NCI-H2107 (cell line): ENCODE data around the gene ZFTA.
"Not testable (repeated sequence)": the region's sequence is repeated elsewhere in the genome, so short reads cannot be mapped to it uniquely, and the experiment has no call there.

ENCODE experiments used
- DNase-seq: peaks from one replicate; lab custom pipeline; 2025; lab: John Stamatoyannopoulos, UW

ZFTA gene

DNA sequence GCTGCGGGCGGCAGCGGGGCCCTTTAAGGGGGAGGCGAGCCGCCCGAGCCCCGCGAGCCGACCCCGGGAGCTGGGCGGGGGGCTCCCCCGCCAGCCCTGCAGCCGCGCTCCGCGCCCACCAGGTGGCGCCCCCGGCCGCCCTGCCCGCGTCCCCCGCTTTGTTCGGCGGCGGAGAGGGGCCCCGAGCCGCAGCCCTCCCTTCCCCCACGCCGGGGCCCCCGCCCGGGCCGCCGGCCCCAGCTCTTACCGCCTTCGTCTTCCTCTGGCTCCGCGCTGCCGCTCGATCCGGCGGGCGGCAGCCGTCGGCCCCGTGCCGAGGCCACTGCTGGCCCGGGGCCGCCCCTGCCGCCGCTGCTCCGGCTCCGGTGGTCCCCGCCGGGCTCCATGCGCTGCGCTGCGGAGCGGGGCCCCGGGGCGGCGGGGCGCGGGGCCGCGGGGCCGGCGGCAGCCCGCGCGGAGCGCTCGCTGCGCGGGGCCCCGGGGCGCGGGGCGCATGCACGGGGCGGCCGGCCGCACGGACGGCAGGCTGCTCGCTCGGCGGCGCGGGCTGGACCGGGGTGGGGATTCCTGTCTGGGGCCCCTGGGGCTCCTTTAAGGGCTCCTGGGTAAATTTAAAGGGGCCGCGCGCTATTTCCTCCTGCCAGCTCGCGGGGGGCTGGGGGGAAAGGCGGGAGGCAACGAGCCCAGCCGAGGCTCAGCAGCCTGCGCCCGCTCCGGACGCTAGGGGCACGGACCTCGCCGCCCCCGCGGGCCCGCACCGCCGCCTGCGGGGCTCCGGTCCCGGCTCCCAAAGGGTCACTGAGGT lies at the start of gene ZFTA:
TSS of gene ZFTA (minus strand) at position 539 of the 805 bp plus-strand sequence. CDS start at position 386, 153 bp downstream.
- no peak for DNase-seq

DNA sequence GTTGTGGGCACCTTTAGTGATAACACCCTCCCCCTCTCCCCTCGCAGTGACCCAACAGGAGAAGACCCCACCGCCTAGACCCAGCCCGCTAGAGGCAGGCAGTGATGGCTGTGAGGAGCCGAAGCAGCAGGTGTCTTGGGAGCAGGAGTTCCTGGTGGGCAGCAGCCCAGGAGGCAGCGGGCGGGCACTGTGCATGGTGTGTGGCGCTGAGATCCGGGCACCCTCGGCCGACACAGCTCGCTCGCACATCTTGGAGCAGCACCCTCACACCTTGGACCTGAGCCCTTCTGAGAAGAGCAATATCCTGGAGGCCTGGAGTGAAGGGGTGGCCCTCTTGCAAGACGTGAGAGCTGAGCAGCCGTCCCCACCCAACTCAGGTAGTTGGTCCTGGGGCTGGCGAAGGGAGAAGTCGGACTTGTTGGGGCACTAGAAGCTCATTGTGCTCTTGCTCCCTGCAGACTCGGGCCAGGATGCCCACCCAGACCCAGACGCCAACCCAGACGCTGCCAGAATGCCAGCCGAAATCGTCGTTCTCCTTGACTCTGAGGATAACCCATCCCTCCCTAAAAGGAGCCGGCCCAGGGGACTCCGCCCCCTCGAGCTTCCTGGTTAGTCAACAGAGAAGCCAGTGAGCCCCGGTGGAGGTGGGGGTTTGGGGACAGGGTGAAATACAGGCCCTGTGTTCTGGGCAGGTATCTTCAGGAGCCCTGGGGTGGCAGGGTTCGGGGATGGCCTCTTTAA lies 49.4 kb upstream of the ZFTA start:
- DNase-seq, result no peak

DNA sequence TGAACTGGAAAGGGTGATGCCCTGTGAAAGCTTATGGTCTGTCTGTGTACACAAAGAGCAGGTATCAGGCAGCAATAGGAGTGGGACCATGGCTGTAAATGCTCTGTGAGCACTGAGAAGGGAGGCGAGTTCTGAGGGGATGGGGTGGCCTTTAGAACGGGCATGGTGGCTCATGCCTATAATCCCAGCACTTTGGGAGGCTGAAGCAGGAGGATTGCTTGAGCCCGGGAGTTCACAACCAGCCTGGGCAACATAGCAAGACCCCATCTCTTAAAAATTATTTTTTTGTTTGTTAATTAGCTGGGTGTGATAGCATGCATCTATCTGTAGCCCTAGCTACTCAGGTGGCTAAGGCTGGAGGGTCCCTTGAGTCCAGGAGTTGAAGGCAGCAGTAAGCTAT lies 48.2 kb upstream of the ZFTA start:
- DNase-seq, result no peak

DNA sequence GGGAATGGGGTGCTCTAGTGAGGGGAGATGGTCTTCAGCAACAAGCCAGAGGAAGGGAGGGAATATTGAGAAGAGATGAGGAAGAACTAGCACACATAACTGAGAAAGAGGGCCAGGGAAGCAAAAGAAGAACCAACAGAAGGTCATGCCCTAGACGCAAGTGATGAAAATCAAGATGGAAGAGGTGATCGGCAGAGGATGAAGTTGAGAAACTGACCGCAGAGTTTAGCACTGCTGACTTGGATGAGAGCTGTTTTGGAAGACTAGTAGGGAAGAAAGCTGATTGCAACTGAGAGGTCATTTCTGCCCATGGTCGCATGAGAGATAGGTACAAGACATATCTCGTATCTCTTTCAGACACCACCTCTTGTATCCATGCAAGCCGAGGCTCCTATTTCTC lies 47.6 kb upstream of the ZFTA start:
- DNase-seq, result no peak

DNA sequence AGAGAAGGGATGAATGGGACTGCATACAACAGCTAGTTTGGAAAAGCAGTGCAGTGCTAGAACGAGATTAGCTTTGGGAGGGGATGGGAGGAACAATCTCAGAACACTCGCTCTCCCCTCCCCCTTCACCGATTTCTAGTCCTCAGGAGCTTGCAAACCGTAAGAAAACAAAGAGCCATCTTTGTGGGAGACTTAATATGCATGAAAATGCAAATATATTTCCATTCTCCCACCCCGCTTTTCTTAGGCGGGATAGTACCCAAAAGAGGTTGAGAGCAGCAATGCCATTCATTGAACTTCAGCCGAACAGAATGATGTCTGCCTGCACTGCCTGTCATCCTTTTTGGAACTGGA lies 45.8 kb upstream of the ZFTA start:
- DNase-seq, result no peak

DNA sequence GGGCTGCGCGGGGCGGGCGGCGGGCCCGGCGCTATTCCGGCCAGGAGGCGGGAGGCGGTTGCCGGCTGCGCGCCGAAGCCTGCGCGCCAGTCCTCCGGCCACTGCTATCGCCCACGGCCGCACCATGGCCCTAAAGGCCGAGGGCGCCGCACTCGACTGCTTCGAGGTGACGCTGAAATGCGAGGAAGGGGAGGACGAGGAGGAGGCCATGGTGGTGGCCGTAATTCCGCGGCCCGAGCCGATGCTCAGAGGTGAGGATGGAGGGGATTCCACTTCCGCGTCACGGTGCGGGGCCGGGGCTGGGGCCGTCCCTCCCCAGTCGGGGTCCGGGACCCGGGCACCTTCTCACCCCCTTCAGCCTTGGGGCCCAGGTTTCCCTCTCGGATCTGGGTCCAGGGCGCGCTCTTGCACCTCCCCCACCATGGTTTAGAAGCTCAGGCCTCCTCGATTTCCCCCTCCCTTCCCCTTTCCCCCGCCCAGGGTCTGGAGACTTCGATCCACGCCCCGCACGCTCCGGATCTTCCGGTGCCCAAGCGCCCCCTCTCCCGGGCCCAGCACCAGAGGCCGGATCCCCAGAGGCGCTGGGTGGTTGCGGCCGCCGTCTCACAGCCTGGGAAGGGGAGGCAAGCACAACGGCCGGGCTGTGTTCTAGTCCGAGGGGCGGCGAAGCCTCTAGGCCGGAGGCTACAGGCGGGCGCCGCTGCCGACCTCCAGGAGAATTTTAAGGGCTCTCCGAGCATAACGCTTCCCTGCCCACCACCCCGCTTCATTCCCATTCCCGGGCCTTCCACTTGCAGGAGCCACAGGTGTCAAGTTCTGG lies 45.2 kb upstream of the ZFTA start:
- DNase-seq, result no peak

DNA sequence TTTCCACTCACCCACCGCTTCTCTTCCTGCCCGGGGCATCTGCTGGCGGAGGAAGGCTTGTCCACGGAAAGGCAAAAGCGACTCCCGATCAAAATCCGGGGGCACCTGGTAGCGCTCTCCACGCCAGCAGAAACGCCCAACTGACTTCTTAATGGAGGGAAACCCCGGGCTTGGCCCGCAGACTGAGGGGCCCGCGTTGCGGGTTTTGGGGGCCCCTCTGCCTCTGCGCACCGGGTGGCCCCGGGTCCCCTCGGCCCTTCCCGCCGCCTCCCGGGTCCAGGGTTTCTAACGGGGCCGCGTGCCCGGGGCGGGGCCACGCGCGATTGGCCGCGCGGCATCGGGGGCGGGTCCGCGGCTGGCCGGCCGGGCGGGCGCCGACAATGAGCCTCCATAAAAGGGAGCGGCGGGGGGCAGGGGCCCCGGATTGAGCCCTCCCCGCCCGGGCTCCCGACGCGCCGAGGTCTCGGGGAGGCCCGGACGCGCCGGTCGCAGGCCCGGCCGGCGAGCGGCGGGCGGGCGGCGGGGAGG lies 44.5 kb upstream of the ZFTA start, which contains the start of gene SPINDOC:
TSS of gene SPINDOC (plus strand) at position 422 of the 528 bp plus-strand sequence. CDS start 231 bp downstream, outside the sequence.
- peak; percentile 67 for DNase-seq

DNA sequence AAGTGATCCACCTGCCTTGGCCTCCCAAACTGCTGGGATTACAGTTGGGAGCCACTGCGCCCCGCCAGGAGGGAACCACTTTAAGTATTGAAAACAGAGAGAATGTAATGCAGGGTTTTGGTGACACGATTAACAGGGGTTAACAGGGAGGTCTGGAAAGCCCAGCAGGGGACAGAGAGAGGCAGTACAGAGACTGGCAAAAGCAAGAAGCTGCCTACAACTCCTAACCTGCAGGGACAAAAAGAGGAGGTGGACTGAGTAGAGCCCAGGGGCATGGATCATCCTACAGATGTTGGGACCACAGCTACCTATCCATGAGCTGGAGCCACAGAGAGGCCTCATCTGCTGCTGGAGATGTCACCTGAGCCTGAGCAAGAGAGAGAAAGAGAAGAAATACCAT lies 42.9 kb upstream of the ZFTA start:
- no peak for DNase-seq

DNA sequence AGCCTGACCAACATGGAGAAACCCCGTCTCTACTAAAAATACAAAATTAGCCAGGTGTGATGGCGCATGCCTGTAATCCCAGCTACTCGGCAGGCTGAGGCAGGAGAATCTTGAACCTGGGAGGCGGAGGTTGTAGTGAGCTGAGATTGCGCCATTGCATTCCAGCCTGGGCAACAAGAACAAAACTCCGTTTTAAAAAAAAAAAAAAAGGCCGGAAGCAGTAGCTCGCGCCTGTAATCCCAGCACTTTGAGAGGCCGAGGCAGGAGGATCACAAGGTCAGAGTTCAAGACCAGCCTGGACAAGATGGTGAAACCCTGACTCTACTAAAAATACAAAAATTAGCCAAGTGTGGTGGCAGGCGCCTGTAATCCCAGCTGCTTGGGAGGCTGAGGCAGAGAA lies 41.8 kb upstream of the ZFTA start:
- not testable (repeated sequence) for DNase-seq

DNA sequence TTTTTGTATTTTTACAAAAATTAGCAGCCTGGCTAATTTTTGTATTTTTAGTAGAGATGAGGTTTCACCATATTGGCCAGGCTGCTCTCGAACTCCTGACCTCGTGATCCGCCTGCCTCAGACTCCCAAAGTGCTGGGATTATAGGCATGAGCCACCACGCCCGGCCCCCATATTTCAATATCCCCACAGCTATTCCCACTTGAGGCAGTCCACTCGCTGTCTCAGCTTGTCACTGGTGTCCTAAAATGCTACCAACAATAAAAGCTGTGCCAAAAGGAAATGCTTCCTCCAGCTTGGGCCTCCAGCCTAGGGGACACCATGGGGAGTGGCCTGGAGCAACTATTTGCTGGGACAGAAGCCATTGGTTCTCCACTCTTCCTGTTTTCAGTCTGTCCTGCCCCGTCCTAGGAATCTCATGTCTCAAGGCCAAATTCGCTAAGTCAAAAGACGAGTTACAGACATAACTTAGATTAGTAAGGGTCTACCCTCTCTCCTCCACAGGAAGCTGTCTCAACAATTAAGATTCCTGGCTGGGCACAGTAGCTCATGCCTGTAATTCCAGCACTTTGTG lies 37.4 kb upstream of the ZFTA start:
- DNase-seq, result no peak

DNA sequence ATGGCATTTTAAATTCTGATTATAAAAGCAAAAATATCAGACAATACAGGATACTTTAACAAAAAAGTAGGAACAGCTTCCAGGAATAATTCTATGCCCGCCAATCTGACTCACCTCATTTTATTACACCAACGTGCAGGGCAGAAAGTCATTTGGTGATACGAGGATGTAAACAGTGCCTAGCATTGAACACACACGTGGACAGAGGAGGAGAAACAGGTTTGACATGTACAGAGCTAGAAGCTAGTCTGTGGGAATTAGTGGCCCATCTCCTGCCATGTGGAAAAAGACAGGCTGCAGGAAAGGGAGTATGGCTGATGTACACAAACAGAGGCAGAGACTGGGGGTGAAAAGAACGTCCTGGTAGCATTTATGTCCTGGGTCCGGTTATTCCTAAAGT lies 35.7 kb upstream of the ZFTA start:
- DNase-seq, result no peak

DNA sequence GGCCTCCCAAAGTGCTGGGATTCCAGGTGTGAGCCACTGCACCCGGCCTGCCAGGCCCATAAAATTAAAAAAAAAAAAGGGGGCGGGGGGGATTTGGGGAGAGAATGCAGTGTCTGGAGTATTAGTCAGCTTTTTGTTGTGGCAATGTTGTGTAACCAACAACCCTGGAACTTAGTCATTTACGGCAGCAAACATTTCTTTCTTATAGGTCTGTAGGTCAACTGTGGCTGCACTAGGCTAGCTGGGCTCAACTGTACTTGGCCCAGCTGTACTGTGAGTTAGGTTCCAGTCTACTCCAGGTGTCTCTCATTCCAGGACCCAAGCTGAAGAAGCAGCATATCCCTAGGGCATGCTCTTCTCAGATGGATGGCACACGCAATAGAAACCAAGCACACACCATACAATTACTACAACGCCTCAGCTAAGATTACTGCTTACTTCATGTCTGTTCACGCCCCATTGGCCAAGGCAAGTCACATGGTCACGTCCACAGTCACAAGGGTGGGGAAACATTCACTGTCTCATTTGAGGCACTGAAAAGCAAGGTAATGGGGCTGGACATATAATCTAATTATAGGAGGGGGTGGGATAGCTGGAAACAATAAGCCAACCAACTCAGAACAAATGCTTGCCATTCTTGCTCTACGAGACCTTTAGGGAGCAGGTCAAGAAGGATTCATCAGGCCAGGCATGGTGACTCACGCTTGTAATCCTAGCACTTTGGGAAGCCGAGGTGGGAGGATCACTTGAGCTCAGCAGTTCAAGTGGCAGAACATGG lies 34.3 kb upstream of the ZFTA start:
- no peak for DNase-seq

DNA sequence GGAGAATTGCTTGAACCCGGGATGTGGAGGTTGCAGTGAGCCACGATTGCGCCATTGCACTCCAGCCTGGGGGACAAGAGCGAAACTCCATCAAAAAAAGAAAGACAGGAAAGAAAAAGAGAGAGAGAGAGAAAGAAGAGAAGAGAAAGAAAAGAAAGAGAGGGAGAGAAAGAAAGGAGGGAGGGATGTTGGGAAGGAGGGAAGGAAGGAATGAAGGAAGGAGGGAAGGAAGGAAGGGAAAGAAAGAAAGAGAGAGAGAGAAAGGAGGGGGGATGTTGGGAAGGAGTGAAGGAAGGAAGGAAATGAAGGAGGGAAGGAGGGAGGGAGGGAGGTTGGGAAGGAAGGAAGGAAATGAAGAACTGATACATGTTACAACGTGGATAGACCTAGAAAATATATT lies 32.3 kb upstream of the ZFTA start:
- no peak for DNase-seq

DNA sequence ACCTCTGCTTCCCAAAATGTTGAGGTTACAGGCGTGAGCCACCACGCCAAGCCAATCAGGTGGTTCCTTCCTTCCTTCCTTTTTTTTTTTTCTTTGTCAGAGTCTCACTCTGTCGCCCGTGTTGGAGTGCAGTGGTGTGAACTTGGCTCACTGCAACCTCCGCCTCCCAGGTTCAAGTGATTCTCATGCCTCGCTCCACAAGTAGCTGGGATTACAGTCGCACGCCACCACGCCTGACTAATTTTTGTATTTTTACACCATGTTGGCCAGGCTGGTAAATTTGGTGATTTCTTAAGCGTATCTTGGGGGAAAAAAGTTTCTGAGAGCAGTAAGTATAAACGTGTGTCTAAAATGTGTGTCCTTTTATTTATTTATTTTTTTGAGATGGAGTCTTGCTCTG lies 26.5 kb upstream of the ZFTA start:
- no peak for DNase-seq

DNA sequence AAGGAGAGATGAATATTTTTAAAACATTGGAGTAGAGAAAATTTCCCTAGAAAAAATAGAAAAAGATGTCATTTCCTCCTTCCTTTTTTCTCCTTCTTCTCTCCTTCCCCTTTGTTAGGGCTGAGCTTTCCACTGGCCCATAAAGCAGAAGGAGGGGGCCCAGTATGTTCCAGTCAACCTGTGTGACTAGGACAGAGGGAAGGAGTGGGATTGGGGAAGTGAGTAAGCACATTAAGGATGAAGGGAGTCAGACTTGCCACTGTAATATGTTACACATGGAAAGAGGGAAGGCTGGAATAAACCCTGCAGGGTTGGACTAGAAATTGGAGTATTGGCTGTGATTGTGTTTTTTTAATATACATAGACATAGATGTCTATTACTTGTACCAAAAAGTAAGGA lies 24.6 kb upstream of the ZFTA start:
- no peak for DNase-seq

DNA sequence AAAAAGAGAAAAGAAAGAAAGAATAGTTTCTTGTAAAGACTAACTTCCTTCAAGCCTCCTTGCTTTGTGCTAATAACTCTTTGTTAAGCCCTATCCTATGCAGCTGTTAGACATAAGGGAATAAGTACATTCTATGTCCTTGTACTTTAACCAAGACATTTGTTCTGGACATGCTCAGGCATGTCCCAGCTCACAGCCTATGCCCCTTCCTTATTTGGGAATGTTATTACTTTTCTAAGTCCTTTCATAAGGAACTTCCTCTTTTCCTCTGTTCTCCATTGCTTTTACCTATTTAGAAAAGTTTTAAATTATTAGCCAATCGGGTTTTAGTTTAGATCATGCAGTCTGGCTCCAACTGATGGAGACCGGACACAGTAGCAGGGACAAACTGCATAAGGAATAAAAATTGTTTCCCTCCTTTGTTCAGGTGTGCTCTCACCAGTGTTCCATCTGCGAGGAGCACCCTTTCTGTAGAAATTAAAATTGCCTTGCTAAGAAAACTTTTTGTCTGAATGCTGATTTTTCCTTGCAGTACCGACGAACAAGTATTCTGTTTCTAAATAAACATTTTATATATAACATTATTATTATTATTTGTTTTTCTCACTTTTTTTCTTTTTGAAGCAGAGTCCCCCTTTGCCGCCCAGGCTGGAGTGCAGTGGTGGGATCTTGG lies 23.1 kb upstream of the ZFTA start:
- no peak for DNase-seq

DNA sequence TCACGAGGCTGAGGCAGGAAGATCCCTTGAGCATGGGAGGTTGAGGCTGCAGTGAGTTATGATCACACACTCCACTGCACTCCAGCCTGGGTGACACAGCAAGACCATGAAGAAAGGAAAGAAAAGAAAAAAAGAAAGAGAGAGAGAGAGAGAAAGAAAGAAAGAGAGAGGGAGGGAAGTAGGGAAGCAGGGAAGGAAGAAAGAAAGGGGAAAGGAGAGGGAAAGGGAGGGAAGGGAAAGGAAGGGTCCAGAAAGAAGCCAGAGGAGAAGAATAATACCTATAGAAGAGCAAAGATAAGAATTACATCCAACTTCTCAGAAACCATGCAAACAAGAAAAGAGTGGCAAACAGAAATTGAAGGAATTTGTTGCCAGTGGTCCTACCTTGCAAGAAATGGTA lies 17.2 kb upstream of the ZFTA start:
- DNase-seq, result no peak

DNA sequence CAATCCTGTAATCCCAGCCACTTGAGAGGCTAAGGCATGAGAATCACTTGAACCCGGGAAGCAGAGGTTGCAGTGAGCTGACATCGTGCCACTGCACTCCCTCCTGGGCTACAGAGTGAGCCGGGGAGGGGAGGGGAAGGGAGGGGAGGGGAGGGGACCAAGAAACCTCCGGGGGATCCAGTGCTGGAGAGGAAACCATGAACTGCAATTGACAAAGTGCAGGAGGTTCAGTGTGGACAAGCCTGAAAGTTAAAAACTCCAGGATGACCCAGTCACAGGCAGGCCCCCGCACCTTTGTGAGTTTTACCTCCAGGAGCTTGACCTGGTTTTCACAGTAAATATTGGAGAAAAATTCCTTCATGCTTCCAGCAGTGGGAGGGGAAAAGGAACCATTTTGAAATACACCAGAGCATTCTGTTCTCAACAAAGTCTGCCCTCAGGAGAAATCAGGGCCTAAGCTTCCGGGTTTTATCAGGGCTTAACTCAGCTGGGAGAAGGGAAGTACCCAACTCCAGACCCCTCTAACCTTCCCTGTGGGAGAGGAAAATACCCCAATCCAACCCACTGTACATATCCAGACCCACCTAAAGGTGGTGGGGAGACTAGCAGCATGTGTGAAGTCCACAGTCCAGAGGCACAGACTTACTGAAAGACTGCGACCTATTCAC lies 15.5 kb upstream of the ZFTA start:
- no peak for DNase-seq

DNA sequence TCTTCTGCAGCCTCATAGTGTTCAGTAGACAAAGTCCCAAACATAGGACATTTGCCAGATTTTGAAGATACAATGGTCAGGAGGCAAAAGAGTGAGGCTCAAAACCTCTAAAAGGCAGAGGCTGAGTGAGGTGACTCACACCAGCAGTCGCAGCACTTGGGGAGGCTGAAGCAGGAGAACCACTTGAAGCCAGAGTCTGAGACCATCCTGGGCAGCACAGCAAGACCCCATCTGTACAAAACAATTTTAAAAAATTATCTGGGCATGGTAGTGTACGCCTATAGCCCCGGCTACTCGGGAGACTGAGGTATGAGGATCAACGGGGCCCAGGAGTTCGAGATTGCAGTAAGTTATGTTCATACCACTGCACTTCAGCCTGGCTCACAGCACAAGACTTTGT lies 14.2 kb upstream of the ZFTA start:
- DNase-seq, result no peak

DNA sequence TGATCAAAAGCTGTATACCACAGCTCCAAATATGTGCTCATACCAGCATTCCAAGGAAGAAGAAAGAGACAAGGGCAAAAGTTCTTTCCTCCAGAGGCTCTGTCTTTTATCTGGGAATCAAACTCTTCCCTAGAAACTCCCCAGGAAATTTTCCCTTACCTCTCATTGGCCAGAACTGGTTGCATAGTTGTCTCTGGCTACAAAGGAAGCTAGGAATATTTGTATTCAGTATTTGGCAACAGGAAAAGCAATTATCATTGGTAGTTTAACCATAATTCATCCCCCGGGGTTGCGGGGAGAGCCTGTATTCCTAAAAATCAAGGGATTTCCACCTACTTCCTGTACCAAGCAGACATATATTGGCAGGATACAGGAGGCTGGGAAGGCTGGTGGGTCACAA lies 10.5 kb upstream of the ZFTA start:
- DNase-seq, result no peak
